GDM1 (cell line): ENCODE measurements around the gene KCNAB1.
"Not testable (repeated sequence)": the region's sequence is repeated elsewhere in the genome, so short reads cannot be mapped to it uniquely, and the experiment has no call there.

Experiments
- DNase-seq: peaks from one replicate; lab custom pipeline; 2025; lab: John Stamatoyannopoulos, UW

KCNAB1 gene

DNA sequence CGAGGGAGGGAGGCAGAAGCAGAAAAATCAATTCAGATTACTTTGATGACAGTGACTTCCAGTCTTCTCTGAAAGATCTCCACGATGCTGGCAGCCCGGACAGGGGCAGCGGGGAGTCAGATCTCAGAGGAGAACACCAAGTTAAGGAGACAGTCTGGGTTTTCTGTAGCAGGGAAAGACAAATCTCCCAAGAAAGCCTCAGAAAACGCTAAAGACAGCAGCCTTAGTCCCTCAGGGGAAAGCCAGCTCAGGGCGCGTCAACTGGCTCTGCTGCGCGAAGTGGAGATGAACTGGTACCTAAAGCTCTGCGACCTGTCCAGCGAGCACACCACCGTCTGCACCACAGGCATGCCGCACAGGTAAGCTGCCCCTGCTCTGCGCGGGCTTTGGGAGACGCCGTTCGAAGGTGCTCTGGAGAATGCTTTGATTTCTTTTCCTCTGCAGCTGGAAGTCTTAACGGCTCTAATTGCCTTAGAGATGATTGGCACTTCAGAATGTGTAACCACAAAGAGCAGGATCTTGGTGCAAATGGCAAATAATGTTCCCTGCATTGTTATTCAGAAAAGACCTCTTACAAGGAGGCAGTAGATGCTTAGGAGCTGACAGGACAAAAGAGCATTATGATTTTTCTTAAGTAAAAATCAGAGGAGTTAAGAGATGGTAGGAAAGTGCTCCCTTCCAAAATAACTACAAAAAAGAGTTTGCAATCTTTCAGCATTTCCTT, at the start of gene KCNAB1:
Gene KCNAB1 (plus strand): TSS at position 51 of the 724 bp plus-strand sequence.
- no peak for DNase-seq

GRCh38 chr3:156071031-156071430, 49.3 kb upstream of the KCNAB1 start:
- DNase-seq, result no peak

DNA sequence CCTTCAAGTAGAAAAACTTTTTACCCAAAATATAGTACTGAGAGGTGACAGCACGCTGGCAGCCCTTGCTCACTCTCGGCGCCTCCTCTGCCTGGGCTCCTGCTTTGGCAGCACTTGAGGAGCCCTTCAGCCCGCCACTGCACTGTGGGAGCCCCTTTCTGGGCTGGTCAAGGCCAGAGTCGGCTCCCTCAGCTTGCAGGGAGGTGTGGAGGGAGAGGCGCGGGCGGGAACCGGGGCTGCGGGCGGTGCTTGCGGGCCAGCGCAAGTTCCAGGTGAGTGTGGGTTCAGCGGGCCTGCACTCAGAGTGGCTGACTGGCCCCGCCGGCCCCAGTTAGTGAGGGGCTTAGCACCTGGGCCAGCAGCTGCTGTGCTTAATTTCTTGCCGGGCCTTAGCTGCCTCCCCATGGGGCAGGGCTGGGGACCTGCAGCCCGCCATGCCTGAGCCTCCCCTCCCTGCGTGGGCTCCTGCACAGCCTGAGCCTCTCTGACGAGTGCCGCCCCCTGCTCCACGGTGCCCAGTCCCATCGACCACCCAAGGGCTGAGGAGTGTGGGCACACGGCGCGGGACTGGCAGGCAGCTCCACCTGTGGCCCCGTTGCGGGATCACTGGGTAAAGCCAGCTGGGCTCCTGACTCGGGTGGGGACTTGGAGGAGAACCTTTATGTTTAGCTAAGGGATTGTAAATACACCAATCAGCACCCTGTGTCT, 47.3 kb upstream of the KCNAB1 start:
- DNase-seq, result not testable (repeated sequence)

GRCh38 chr3:156090126-156090525, 30.3 kb upstream of the KCNAB1 start:
- no peak for DNase-seq

DNA sequence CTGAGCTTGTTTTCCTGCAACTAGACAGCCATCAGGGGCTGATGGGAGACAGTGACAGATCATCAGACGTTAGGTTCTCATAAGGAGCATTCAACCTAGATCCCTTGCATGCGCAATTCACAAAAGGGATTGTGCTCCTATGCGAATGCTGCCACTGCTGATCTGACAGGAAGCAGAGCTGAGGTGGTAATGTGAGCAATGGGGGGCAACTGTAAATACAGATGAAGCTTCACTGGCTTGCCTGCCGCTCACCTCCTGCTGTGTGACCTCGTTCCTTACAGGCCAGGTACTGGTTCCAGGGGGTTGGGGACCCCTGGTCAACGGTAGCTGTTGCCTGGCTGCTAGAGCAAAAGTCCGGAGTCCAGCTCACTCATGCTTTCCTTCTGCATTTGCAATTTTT, 26.4 kb upstream of the KCNAB1 start:
- DNase-seq, result no peak

DNA sequence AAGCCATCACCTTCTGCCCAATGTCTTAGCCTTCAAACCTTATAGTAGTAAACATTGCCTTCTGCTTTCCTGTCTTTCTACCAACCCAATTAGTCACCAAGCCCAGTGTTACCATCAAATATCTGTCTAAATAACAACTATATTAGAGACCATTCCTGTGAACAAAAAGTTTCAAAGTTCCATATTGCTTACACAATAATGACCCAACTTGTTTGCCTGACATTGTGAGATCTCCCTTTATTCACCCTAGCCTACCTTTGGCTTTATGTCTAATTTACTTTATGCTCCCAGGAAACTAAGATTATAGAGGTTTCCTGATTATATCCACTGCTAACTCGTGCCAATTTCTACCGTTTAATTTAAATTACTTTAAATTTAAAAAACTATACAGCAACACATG, 26.0 kb upstream of the KCNAB1 start:
- DNase-seq, result no peak

- not testable (repeated sequence) for DNase-seq
These were observed 24.7 kb upstream of the KCNAB1 start for GRCh38 chr3:156095652-156096051.

- DNase-seq, result no peak
These were observed 21.8 kb upstream of the KCNAB1 start for GRCh38 chr3:156098437-156099035.

DNA sequence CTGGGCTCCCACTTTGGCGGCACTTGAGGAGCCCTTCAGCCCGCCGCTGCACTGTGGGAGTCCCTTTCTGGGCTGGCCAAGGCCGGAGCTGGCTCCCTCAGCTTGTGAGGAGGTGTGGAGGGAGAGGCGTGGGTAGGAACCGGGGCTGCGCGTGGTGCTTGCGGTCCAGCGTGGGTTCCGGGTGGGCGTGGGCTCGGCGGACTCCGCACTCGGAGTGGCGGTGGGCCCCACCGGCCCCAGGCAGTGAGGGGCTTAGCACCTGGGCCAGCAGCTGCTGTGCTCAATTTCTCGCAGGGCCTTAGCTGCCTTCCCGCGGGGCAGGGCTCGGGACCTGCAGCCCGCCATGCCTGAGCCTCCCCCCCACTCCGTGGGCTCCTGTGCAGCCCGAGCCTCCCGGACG, 21.0 kb upstream of the KCNAB1 start:
- not testable (repeated sequence) for DNase-seq

DNA sequence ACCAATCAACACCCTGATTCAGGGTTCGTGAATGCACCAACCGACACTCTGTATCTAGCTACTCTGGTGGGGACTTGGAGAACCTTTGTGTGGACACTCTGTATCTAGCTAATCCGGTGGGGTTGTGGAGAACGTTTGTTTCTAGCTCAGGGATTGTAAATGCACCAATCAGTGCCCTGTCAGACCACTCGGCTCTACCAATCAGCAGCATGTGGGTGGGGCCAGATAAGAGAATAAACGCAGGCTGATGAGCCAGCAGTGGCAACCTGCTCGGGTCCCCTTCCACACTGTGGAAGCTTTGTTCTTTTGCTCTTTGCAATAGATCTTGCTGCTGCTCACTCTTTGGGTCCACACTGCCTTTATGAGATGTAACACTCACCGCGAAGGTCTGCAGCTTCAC, 20.4 kb upstream of the KCNAB1 start:
- not testable (repeated sequence) for DNase-seq

- DNase-seq, result no peak
These were observed 18.0 kb upstream of the KCNAB1 start for GRCh38 chr3:156102267-156102931.

- no peak for DNase-seq
These were observed 13.5 kb upstream of the KCNAB1 start for GRCh38 chr3:156106721-156107373.

DNA sequence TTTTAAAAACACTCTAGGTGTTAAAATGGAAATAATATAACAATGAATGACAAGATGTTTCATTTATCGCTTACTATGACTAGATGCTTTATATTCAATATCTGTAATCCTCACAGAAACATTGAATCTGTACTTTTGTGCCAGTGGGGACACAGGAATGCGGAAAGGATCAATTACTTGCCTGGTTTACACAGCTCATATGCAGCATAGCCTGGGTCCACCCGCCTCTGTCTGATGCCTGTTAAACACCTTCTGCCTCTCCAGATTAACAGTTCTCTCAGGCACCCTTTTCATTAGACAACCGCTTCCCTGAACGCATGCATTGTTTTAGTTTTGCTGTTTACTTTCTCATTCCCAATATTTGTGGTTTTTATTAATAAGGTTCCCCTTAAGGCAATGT, 12.9 kb upstream of the KCNAB1 start:
- no peak for DNase-seq

- DNase-seq, result no peak
These were observed 11.8 kb upstream of the KCNAB1 start for GRCh38 chr3:156108616-156109015.

DNA sequence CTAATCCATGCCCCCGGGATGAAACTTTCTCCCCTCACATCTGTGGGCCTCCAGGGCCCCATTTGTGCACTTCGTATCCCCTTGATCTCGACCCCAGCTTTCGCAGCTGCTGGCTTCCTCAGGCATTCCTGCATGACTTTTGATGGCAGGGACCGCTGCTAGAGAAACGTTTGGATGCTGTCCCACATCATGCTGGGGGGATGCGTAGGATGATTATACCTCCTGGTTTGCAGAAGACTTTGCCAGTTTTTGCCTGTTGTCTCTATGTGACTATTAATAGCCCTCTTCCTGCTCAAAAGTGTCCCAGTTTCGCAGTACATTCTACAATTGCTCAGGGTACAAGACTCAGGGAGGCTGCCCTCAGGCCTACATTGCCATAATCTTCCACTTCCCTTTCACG, 10.4 kb upstream of the KCNAB1 start:
- no peak for DNase-seq

- DNase-seq, result no peak
These were observed 6.1 kb downstream of the KCNAB1 start for GRCh38 chr3:156126467-156126866.

- no peak for DNase-seq
These were observed 10.9 kb downstream of the KCNAB1 start for GRCh38 chr3:156131241-156131640.

DNA sequence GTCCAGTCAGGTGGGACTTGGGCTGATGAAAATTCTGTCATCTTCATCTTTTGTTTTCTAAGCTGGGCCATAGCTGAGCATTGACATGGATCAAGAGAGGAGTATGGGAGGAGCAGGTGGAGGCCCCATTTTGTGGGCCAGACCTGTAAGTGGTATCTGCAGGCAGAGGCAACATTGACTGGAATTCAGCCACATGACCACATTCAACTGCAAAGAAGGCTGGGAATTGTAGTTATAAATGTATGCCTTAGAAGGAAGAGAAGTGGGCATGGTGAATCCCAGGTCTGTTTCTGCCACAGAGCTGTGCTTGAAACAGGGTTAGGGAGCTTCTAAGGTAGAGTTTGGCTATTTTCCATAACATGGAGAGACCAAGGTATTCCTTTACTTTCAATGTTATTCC, 11.4 kb downstream of the KCNAB1 start:
- no peak for DNase-seq

DNA sequence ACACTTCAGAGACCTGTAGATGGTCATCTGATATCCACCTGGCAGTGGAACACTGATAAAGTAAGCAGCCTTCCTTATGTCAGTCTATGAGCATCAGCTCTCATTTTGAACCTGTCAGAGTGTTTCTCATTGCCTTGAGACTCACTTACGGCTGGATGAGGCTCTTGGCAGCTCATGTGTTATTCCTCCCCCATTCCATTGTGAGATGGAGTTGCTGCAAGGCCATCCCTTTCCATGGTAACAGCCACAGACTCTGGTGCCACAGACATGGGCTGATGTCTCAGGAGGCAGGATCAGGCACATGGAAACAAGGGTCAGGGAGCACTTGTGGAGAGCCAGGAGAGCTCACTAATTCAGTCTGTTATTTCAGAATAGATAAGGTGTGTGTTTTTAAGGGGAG, 11.9 kb downstream of the KCNAB1 start:
- DNase-seq, result no peak

DNA sequence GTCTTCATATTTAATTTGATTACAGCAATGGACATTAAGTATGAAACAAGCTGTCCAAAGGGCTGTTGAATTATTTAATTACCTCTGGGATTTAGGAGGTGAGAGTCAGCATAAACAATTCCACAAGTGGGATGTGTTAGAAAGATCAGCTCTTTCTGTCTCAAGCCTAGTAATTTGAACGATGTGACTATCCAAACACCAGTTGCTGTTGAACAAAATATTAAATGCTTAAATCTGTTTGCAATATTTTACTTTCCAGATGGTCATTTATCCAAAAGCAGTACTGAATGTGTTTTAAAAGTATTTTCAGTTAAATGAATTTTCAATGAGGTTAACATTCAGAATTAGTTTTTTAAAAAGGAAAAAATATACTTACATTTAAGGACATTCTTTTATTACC, 12.7 kb downstream of the KCNAB1 start:
- no peak for DNase-seq

DNA sequence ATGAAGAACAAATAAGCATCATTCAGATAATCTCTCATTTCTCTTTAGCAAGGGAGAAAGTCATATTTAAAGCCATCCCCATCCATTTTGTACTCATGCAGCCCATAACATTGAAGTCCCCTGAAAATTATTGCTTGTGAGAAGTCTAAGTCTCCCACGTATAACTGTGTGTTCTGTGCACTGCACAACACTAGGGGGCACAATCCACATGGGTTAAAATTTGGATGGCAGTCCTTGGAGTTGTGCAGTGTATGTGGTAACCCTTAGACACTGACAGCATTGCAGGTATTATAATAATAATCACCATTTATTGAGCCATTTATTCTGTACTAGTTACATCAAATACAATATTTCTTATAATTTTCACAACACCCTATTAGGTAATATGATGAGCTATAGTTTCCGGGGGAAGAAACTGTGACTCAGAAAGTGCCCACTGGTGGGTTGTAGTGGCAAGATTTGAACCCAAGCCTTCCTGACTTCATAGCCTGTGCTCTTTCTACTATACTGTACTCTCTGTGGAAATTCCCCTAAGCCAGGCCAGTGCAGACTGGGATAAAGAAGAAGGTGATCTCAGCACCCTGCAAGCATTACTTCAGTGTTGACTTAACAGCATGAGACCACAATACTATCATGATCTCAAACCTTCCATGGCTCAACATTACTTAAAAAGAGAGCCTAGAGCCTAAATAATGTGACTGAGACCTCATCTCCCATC, 15.7 kb downstream of the KCNAB1 start:
- DNase-seq, result no peak

GRCh38 chr3:156137397-156137796, 17.0 kb downstream of the KCNAB1 start:
- DNase-seq, result not testable (repeated sequence)
